Fibroblast of the aortic adventitia (primary cell): ENCODE measurements around the gene SUCO. TPM values are rescaled to one million over a fixed set of nuclear protein-coding genes. Genes with fewer than 3 reads are reported as not detected.

Experiments
- DNase-seq: peaks from one replicate; pipeline ENCODE4 v3.0.0-alpha.2; 2010; ENCODE audit warnings: low read depth
- H3K4me3 ChIP-seq: 2 replicates; pipeline ENCODE4 v1.5.1; 2011; ENCODE audit warnings: low read depth, mild to moderate bottlenecking, control low read depth, low read length, moderate library complexity
- CTCF ChIP-seq: IDR thresholded peaks from 2 replicates; pipeline ENCODE4 v1.5.1; 2011; ENCODE audit warnings: mild to moderate bottlenecking, low read length, control low read depth, inconsistent platforms; ENCODE audit not compliant: insufficient read depth
- total RNA-seq: library from RNA; depleted of rRNA; stranded (reverse); fragments of >200 nt; gene quantifications from 2 replicates; pipeline ENCODE4 v1.2.3, GENCODE V29; 2012; ENCODE audit warnings: low replicate concordance

SUCO gene
- total RNA-seq, 1 donor, result 53.3 TPM

- no peak overlapping the region for H3K4me3 ChIP-seq
- DNase-seq, result peak; percentile 82
- TF ChIP-seq CTCF, result no peak
These were observed 106.2 kb downstream of the SUCO start for GRCh38 chr1:172638885-172639831.

GRCh38 chr1:172640111-172640510, 107.2 kb downstream of the SUCO start:
- no peak overlapping the region for H3K4me3 ChIP-seq
- no peak for DNase-seq
- no peak for TF ChIP-seq CTCF

- no peak for DNase-seq
- H3K4me3 ChIP-seq, result no peak overlapping the region
- TF ChIP-seq CTCF, result no peak
These were observed 108.5 kb downstream of the SUCO start for GRCh38 chr1:172641492-172641891.

GRCh38 chr1:172642970-172643369, 110.0 kb downstream of the SUCO start:
- DNase-seq, result no peak
- H3K4me3 ChIP-seq, result no peak overlapping the region
- TF ChIP-seq CTCF, result no peak

GRCh38 chr1:172646653-172647052, 113.7 kb downstream of the SUCO start:
- TF ChIP-seq CTCF, result no peak
- H3K4me3 ChIP-seq, result no peak overlapping the region
- peak; percentile 25 for DNase-seq

- DNase-seq, result no peak
- TF ChIP-seq CTCF, result no peak
- H3K4me3 ChIP-seq, result no peak overlapping the region
These were observed 114.2 kb downstream of the SUCO start for GRCh38 chr1:172647110-172647564.
